Measurements from ENCODE around the gene ZFP92.

Gene ZFP92

GRCh38 chrX:153409414-153410101 is 1.7 kb upstream of the ZFP92 start:
- no peak for DNase-seq

DNA sequence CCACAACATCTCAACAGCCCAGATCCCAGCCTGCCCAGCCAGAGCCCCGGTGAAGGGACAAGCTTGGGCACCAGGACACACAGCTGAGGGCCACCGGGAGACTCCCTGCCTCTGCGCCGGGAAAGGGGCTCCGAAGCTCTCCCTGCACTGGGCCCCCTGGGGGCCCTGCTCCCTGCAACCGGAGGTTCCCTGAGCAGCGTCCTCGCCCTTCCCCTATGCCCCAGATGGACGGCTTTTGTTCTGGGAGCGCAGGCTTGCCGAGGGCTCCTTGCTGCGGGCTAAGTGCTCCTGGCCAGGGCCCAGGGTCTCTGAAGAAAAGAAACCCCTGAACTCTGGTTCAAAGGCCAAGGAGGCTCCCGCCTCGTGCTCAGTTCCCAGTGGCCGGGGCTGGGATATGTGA is 899 bp upstream of the ZFP92 start:
- no peak for DNase-seq

DNA sequence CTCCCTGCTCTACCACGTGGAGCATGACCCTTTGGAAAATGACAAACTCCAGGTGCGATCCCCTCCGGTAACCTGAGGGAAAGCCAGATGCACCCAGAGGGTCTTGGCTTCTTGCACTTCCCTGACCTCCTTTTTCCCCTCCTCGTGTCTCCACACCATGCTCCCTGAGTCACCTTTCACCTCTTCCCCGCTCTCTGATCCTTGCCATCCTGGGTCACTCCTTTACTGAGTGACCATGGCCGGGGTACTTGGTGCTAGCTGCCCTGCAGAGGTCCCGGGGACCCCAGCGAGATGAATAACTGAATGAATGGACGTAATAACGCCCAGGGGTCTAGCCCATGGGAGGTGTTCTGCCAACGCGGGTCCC is 401 bp upstream of the ZFP92 start:
- no peak for DNase-seq

DNA sequence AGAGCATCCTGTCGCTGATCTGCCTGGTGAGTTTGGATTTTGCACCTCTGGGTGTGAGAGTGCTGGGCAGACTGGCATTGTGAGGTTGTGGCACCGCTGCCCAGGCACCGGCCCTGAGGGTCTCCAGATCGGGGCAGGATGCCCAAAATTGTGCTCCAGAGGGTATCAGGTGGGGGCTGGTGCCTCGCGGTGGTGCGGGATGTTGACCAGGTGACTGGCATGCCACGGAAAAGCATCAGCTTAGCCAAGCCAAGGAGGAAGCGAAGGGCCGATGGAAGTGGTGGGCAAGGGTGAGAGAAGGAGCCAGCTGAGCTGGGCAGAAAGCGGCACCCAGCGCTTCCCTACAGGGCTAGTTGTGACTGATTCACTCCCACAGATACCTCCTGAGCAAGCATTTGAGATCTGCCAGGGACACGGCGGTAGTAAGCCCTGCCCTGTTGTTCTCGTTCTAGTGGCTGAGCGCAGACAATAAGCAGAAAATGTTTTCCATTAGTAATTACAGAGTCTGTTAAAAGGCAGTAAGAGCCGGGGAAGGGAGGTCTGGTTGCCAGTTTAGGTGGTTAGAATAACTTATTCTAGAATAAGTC is 809 bp downstream of the ZFP92 start:
- no peak for DNase-seq

GRCh38 chrX:153412746-153413720 is 1.8 kb downstream of the ZFP92 start:
- DNase-seq: no peak

DNA sequence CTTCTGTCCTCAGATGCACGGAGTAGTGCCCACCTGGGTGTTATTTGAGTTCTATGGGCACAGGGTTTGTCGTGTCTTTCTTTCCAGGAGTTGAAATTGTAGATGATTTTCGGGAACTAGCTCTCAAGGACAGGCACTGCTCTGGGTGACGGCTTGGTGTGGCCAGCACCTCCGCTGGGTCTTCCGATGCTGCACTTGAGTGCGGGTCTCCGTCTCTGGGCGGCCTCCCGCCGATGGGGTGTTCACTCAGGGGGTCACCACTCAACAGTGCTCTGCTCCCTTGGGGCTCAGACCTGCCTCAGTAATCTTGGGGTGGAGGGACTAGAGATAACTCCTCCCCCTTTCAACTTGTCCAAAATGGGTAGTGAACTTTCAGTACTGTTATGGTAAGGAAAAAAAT is 2.5 kb downstream of the ZFP92 start:
- DNase-seq: no peak

GRCh38 chrX:153414856-153415510 is 3.7 kb downstream of the ZFP92 start:
- DNase-seq: no peak

GRCh38 chrX:153416781-153417450 is 5.6 kb downstream of the ZFP92 start:
- DNase-seq: no peak

DNA sequence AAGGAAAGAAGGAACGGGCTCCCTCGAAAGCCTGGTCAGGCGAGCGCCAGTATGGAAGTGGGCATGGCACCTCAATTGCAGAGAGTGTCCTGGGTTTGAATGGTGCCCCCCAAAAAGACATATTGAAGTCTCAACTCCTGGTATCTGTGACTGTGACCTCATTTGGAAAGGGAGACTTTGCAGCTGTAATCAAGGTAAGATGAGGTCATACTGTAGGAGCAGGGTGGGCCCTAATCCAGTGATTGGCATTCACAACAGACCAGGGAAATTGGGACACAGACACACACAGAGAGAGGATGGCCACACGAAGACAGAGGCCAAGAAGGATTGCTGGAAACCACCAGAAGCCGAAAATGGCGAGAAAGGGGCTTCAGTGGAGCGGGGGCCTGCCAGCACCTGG is 6.4 kb downstream of the ZFP92 start:
- no peak for DNase-seq

DNA sequence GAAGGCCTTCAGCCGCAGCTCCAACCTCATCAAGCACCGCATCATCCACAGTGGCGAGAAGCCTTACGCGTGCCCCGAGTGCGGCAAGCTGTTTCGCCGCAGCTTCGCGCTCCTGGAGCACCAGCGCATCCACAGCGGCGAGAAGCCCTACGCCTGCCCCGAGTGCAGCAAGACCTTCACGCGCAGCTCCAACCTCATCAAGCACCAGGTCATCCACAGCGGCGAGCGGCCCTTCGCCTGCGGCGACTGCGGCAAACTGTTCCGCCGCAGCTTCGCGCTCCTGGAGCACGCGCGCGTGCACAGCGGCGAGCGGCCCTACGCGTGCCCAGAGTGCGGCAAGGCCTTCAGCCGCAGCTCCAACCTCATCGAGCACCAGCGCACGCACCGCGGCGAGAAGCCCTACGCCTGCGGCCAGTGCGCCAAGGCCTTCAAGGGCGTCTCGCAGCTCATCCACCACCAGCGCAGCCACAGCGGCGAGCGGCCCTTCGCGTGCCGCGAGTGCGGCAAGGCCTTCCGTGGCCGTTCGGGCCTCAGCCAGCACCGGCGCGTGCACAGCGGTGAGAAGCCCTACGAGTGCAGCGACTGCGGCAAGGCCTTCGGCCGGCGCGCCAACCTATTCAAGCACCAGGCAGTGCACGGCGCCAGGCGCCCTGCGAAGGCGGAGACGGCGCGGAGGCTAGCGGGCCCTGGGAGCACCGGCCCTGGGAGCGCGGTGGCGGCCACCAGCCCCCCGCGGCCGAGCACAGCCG is 9.8 kb downstream of the ZFP92 start:
- no peak for DNase-seq

- DNase-seq: no peak
Measured at GRCh38 chrX:153421856-153422255, 10.6 kb downstream of the ZFP92 start.

- DNase-seq: no peak
Measured at GRCh38 chrX:153423652-153424051, 12.4 kb downstream of the ZFP92 start.

- no peak for DNase-seq
Measured at GRCh38 chrX:153426204-153426603, 14.9 kb downstream of the ZFP92 start.

DNA sequence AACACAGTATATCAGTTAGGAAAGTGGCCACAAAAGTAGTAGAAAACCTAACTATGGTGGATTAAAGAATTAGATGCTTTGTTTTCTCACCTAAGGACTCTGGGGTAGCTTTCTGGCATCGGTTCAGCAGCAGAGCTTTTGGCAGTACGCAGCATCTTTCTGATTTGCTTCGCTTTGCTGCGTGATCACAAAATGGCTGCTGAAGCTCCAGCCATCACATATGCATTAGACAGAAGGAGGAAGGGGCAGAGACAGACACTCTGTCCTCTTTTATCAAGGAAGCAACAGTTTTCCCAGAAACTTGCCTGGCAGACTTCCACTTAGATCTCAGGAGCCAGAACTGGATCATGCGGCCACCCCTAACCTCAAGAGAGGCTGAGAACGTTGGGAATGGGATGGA is 19.5 kb downstream of the ZFP92 start:
- no peak for DNase-seq

DNA sequence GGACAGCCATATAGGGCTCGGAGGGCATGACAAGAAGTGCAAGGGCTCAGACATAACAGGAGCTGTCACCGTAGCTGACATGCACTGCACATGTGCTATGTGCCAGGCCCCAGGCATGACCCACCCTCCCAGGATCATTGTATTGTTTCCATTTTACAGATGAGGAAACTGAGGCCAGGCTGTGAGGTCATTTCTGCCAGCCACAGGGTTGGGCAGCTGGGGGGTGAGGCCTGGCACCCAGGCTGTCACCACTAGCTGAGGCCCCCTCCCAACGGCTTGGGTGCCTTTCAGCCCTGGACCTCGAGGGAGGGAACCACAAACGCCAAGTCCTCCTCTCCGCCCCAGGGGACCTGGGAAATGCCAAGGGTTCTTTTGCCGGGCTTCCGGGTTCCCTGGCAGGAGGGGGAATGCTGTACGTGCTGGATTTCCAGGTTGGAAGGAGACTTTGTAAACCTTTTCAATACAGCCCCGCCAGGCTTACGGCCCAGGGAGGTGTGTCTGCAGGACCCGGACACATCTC is 21.9 kb downstream of the ZFP92 start:
- DNase-seq: no peak

DNA sequence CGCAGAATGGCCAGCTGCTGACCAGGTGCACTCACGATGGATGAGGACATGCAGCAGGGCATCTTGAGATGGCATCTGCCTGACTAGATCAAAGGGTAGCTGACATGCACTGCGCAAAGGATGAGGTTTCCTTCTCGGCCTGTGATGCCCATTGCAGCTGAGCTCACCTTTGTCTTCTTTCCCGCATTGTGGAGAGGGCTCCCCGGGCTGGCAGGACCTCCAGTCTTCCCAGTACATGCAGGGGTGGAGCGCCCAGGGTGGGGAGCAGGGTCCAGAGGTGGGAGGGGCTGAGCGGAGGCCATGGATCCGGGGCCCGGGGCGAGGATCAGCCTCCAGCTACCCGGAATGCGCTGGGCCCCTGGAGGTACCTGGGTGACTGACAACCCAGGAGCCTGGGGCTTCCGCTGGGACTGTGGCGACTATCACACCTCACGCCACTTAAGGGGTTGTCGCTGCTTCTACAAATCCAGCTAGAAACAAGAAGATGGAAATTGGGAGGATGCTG is 22.6 kb downstream of the ZFP92 start:
- DNase-seq: no peak

GRCh38 chrX:153434801-153435200 is 23.5 kb downstream of the ZFP92 start:
- no peak for DNase-seq

GRCh38 chrX:153435845-153436244 is 24.6 kb downstream of the ZFP92 start:
- DNase-seq: no peak

GRCh38 chrX:153438532-153438931 is 27.3 kb downstream of the ZFP92 start:
- no peak for DNase-seq

DNA sequence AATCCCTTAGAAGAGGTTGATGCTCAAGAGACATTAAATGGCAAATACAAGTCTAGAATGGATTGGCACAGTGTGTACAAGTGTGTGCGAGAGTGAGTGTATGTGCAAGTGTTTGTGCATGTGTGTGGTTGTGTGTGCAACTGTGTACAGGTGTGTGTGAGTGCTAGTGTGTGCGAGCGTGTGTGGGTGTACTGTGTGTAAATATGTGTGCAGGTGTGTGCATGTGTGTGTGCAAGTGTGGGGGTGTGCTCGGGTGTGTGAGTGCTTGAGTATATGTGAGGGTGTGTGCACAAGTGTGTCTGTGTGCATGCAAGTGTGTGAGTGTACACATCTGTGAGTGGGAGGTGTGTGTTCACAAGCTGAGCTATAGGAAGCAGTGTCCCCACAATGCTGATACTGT is 28.7 kb downstream of the ZFP92 start:
- no peak for DNase-seq

DNA sequence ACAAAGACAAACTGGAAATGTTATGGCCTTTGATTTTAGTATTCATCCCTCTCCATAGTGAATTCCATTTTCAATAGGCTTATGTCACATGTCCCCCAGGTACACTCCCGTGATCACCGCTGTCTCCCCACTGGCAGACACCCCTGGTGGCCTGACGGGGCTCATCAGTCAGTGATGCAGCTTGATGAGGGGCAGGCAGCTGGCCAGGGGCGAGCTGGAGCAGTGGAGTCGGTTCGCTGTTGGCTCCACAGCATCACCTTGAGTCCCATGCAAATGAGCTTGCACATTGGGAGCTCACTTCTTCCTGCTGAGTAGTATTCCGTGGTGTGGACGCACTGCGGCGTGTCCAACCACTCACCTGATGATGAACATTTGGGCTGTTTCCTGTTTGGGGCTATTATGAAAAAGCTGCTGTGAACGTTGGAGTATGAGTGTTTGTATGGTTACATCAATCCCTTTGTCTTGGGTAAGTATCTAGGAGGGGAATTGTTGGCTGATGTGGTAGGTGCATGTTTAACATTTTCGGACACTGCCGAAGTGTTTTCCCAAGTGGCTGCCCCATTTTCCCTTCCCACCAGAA is 29.4 kb downstream of the ZFP92 start:
- DNase-seq: no peak
